HG02943 (cell line): Measurements from ENCODE around the gene NUDT9.
"Not testable (repeated sequence)": the region's sequence is repeated elsewhere in the genome, so short reads cannot be mapped to it uniquely, and the experiment has no call there.

Experiments used
- ATAC-seq: cut with Tn5 transposase; IDR thresholded peaks from one replicate; pipeline ENCODE4 v1.9.1; 2021; ENCODE audit warnings: mild to moderate bottlenecking, low read depth, moderate library complexity; ENCODE audit not compliant: unreplicated experiment

NUDT9 gene

GRCh38 chr4:87422104-87423052, at the start of gene NUDT9:
Gene NUDT9 (plus strand): TSS chr4:87422573. CDS start chr4:87422906, 333 bp downstream.
- ATAC-seq = peak; percentile 92

GRCh38 chr4:87375719-87376291, 46.6 kb upstream of the NUDT9 start:
- ATAC-seq = no peak

- no peak for ATAC-seq
Observed at GRCh38 chr4:87377816-87378215, 44.6 kb upstream of the NUDT9 start.

- no peak for ATAC-seq
Observed at GRCh38 chr4:87382116-87382515, 40.3 kb upstream of the NUDT9 start.

- ATAC-seq = no peak
Observed at GRCh38 chr4:87382931-87383330, 39.4 kb upstream of the NUDT9 start.

GRCh38 chr4:87384466-87385132, 37.8 kb upstream of the NUDT9 start:
- not testable (repeated sequence) for ATAC-seq

- no peak for ATAC-seq
Observed at GRCh38 chr4:87387237-87387636, 35.1 kb upstream of the NUDT9 start.

GRCh38 chr4:87388901-87389300, 33.5 kb upstream of the NUDT9 start:
- ATAC-seq = no peak

GRCh38 chr4:87390055-87390454, 32.3 kb upstream of the NUDT9 start:
- ATAC-seq = not testable (repeated sequence)

- ATAC-seq = no peak
Observed at GRCh38 chr4:87390551-87390890, 31.9 kb upstream of the NUDT9 start.

- ATAC-seq = peak; percentile 99
Observed at GRCh38 chr4:87390891-87391575, 31.3 kb upstream of the NUDT9 start, which contains the start of gene HSD17B11. Gene HSD17B11 (minus strand): TSS chr4:87391188. CDS start chr4:87391070, 118 bp downstream.

- peak; percentile 16 for ATAC-seq
Observed at GRCh38 chr4:87391576-87392054, 30.8 kb upstream of the NUDT9 start.

- no peak for ATAC-seq
Observed at GRCh38 chr4:87392183-87392582, 30.2 kb upstream of the NUDT9 start.

GRCh38 chr4:87395073-87395472, 27.3 kb upstream of the NUDT9 start:
- ATAC-seq = not testable (repeated sequence)

GRCh38 chr4:87395851-87396250, 26.5 kb upstream of the NUDT9 start:
- not testable (repeated sequence) for ATAC-seq

GRCh38 chr4:87399148-87399547, 23.2 kb upstream of the NUDT9 start:
- ATAC-seq = no peak

- ATAC-seq = no peak
Observed at GRCh38 chr4:87399954-87400353, 22.4 kb upstream of the NUDT9 start.

- ATAC-seq = not testable (repeated sequence)
Observed at GRCh38 chr4:87403732-87404131, 18.6 kb upstream of the NUDT9 start.

- no peak for ATAC-seq
Observed at GRCh38 chr4:87405211-87405820, 17.1 kb upstream of the NUDT9 start.

- no peak for ATAC-seq
Observed at GRCh38 chr4:87406462-87406861, 15.9 kb upstream of the NUDT9 start.
